Testis (tissue), 3 donors: Measurements from ENCODE around the gene ADAMTS14. TPM values are rescaled to one million over a fixed set of nuclear protein-coding genes. Genes with fewer than 3 reads are reported as not detected.

Source experiments
- DNase-seq: peaks from one replicate; pipeline ENCODE4 v3.0.0-alpha.2; 2019
- H3K27ac ChIP-seq, 2 donors: fragments of 200-600 bp; sonication (generic); one replicate each; pipeline ENCODE4 v1.5.1; 2019
- H3K27me3 ChIP-seq: fragments of 200-600 bp; sonication (generic); one replicate; pipeline ENCODE4 v1.5.1; 2019
- H3K36me3 ChIP-seq: fragments of 200-600 bp; sonication (generic); one replicate; pipeline ENCODE4 v1.5.1; 2017; ENCODE audit warnings: low read depth; ENCODE audit errors: missing control alignments
- H3K4me1 ChIP-seq: fragments of 200-600 bp; sonication (generic); one replicate; pipeline ENCODE4 v1.5.1; 2019
- H3K4me3 ChIP-seq, 2 donors: fragments of 200-600 bp; sonication (generic); one replicate each; pipeline ENCODE4 v1.5.1; 2017 to 2019
- H3K9me3 ChIP-seq: fragments of 200-600 bp; sonication (generic); one replicate; pipeline ENCODE4 v1.5.1; 2017
- CTCF ChIP-seq, 3 experiments: fragments of 450-650 bp in 2 of 3; fragments of 200-600 bp in 1 of 3; sonication (generic) in 1 of 3; IDR thresholded peaks; one replicate each; pipeline ENCODE4 v1.5.1; 2016 to 2019; ENCODE audit warnings: antibody characterized with exemption in 3 of 3, mild to moderate bottlenecking in 2 of 3, moderate library complexity in 1 of 3
- POLR2A ChIP-seq: fragments of 450-650 bp; IDR thresholded peaks from one replicate; pipeline ENCODE4 v1.6.1; 2017; ENCODE audit warnings: antibody characterized with exemption, mild to moderate bottlenecking, moderate library complexity
- WGBS, 2 donors: methylation state at CpG; one replicate each; pipeline ENCODE4 v1.1.5; 2018; 5-methylcytosine and 5-hydroxymethylcytosine counted together
- intact Hi-C: fragments of 100-400 bp; cut with DNase I; formaldehyde crosslinking; loops from one replicate; pipeline ENCODE4 v1.15.1; 2023; ENCODE audit warnings: low total_unique reads
- polyA plus RNA-seq: library from polyadenylated mRNA; stranded (reverse); fragments of 350-450 nt; fragmentation: Illumina TruSeq; extraction: RNeasy Lipid Tissue Mini Kit (QIAGEN cat#74804); gene quantifications from one replicate; pipeline ENCODE4 v1.2.3, GENCODE V29; 2014; ENCODE audit warnings: low read depth, low replicate concordance; ENCODE audit not compliant: insufficient read depth
- total RNA-seq, 2 donors: library from RNA; depleted of rRNA; stranded (reverse); fragments of >200 nt; gene quantifications; one replicate each; pipeline ENCODE4 v1.2.3, GENCODE V29; 2016

ADAMTS14 gene
- total and polyA plus RNA-seq, 3 donors from 2014 or later = 0.63 to 0.93 (median 0.90) TPM

GRCh38 chr10:70743430-70743788, 71.1 kb downstream of the ADAMTS14 start:
- Histone ChIP-seq H3K4me1 (no peaks in the 10 kb centered on the region), H3K4me3 (no peak overlapping the region), H3K36me3 (no peaks in the 10 kb centered on the region), H3K27me3 (no peaks in the 10 kb centered on the region), H3K9me3 (no peaks in the 10 kb centered on the region), H3K27ac (no peak overlapping the region)
- DNase-seq = no peak
- 75 to 86% methylated on average over 7 to 17 of the region's 17 CpGs for WGBS, 2 donors
- TF ChIP-seq CTCF (IDR thresholded peaks at IDR 0.05) (no peak), POLR2A (no peak)
- intact Hi-C loops = no loop called here

GRCh38 chr10:70743879-70744278, 71.6 kb downstream of the ADAMTS14 start:
- Histone ChIP-seq H3K9me3 (no peaks in the 10 kb centered on the region), H3K36me3 (no peaks in the 10 kb centered on the region), H3K4me1 (no peaks in the 10 kb centered on the region), H3K27me3 (no peaks in the 10 kb centered on the region), H3K4me3 (no peak overlapping the region), H3K27ac (no peak overlapping the region)
- intact Hi-C loops = no loop called here
- DNase-seq = no peak
- TF ChIP-seq CTCF (IDR thresholded peaks at IDR 0.05) (no peak), POLR2A (no peak)
- WGBS, 2 donors = 86 to 93% methylated on average over 11 to 13 of the region's 13 CpGs

- Histone ChIP-seq H3K4me1 (no peaks in the 10 kb centered on the region), H3K9me3 (no peaks in the 10 kb centered on the region), H3K4me3 (no peak overlapping the region), H3K36me3 (no peaks in the 10 kb centered on the region), H3K27ac (no peak overlapping the region), H3K27me3 (no peaks in the 10 kb centered on the region)
- 67 to 73% methylated on average over 6 of the region's 6 CpGs for whole genome bisulfite sequencing, 2 donors
- no peak for DNase-seq
- TF ChIP-seq POLR2A (no peak), CTCF (IDR thresholded peaks at IDR 0.05) (no peak)
- intact Hi-C loops = no loop called here
Observed at GRCh38 chr10:70744617-70745143, 72.4 kb downstream of the ADAMTS14 start.

GRCh38 chr10:70745555-70745954, 73.2 kb downstream of the ADAMTS14 start:
- intact Hi-C loops = no loop called here
- no peak for DNase-seq
- Histone ChIP-seq H3K4me1 (no peaks in the 10 kb centered on the region), H3K36me3 (no peaks in the 10 kb centered on the region), H3K27me3 (no peaks in the 10 kb centered on the region), H3K27ac (no peak overlapping the region), H3K4me3 (no peak overlapping the region), H3K9me3 (no peaks in the 10 kb centered on the region)
- TF ChIP-seq CTCF (IDR thresholded peaks at IDR 0.05) = no peak
- WGBS, 2 donors = 96 to 98% methylated on average over 2 of the region's 2 CpGs

GRCh38 chr10:70747192-70747965, 75.1 kb downstream of the ADAMTS14 start:
- intact Hi-C loops = no loop called here
- 72 to 73% methylated on average over 13 to 15 of the region's 15 CpGs for WGBS, 2 donors
- no peaks in the 10 kb centered on the region for H3K4me1 ChIP-seq
- H3K27ac ChIP-seq = no peak overlapping the region
- no peak for TF ChIP-seq POLR2A
- TF ChIP-seq CTCF (IDR thresholded peaks at IDR 0.05) = no peak
- no peaks in the 10 kb centered on the region for H3K27me3 ChIP-seq
- H3K9me3 ChIP-seq = no peaks in the 10 kb centered on the region
- no peak for DNase-seq
- no peaks in the 10 kb centered on the region for H3K36me3 ChIP-seq
- no peak overlapping the region for H3K4me3 ChIP-seq
